Measurements from ENCODE around the gene AHCYL1.

DNA sequence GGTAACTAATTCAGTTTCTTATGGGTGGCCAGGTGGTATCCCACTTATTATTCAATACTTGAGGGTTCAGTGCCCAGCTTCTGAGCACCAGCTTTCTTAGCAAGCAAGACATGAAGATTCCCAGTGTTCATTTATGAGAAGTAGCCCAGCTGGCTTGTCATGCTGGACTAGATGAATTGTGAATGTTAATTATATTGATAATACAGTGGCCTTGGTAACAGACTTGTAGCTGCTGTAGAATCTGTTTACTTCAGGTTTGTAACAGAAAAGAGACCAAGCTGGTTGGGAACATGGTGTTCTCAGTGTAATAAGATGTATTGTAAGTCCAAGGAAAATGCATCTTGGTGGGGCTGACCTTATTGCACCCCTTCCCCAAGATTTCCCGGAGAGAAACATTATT, 10.1 kb downstream of the AHCYL1 start:
- TF ChIP-seq, protein P1, sequence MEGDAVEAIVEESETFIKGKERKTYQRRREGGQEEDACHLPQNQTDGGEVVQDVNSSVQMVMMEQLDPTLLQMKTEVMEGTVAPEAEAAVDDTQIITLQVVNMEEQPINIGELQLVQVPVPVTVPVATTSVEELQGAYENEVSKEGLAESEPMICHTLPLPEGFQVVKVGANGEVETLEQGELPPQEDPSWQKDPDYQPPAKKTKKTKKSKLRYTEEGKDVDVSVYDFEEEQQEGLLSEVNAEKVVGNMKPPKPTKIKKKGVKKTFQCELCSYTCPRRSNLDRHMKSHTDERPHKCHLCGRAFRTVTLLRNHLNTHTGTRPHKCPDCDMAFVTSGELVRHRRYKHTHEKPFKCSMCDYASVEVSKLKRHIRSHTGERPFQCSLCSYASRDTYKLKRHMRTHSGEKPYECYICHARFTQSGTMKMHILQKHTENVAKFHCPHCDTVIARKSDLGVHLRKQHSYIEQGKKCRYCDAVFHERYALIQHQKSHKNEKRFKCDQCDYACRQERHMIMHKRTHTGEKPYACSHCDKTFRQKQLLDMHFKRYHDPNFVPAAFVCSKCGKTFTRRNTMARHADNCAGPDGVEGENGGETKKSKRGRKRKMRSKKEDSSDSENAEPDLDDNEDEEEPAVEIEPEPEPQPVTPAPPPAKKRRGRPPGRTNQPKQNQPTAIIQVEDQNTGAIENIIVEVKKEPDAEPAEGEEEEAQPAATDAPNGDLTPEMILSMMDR (IDR thresholded peaks at IDR 0.05): no peak
- TF ChIP-seq EP300 (IDR thresholded peaks at IDR 0.05): no peak
